ENCODE measurements around the gene AFAP1.

AFAP1 gene

GRCh38 chr4:7910952-7911578 lies 28.6 kb downstream of the AFAP1 start:
- DNase-seq: no peak

- DNase-seq: no peak
These were observed 29.3 kb downstream of the AFAP1 start for GRCh38 chr4:7910263-7910896.

- DNase-seq: no peak
These were observed 30.0 kb downstream of the AFAP1 start for GRCh38 chr4:7909463-7910262.

GRCh38 chr4:7908668-7909067 lies 31.0 kb downstream of the AFAP1 start:
- DNase-seq: no peak

- DNase-seq: no peak
These were observed 32.5 kb downstream of the AFAP1 start for GRCh38 chr4:7907142-7907541.

- no peak for DNase-seq
These were observed 33.4 kb downstream of the AFAP1 start for GRCh38 chr4:7906171-7906701.

- no peak for DNase-seq
These were observed 34.4 kb downstream of the AFAP1 start for GRCh38 chr4:7904952-7905915.

GRCh38 chr4:7903791-7904516 lies 35.7 kb downstream of the AFAP1 start:
- DNase-seq: no peak

GRCh38 chr4:7902826-7903225 lies 36.8 kb downstream of the AFAP1 start:
- DNase-seq: no peak

- DNase-seq: no peak
These were observed 37.5 kb downstream of the AFAP1 start for GRCh38 chr4:7902101-7902553.

- no peak for DNase-seq
These were observed 38.3 kb downstream of the AFAP1 start for GRCh38 chr4:7901311-7901885.

- no peak for DNase-seq
These were observed 39.2 kb downstream of the AFAP1 start for GRCh38 chr4:7900334-7900909.

GRCh38 chr4:7899184-7899869 lies 40.3 kb downstream of the AFAP1 start:
- no peak for DNase-seq

- no peak for DNase-seq
These were observed 41.3 kb downstream of the AFAP1 start for GRCh38 chr4:7898385-7898784.

- DNase-seq: no peak
These were observed 41.9 kb downstream of the AFAP1 start for GRCh38 chr4:7897811-7898210.

- no peak for DNase-seq
These were observed 44.9 kb downstream of the AFAP1 start for GRCh38 chr4:7894677-7895181.

GRCh38 chr4:7894098-7894676 lies 45.5 kb downstream of the AFAP1 start:
- DNase-seq: no peak

- DNase-seq: no peak
These were observed 46.1 kb downstream of the AFAP1 start for GRCh38 chr4:7893539-7893938.

GRCh38 chr4:7892212-7893019 lies 47.2 kb downstream of the AFAP1 start:
- DNase-seq: no peak

Measured in T-helper 9 cell (primary cell).